Mesodermal cell (in vitro differentiated cells): ENCODE results near the gene S1PR4.
"Not testable (repeated sequence)": the region's sequence is repeated elsewhere in the genome, so short reads cannot be mapped to it uniquely, and the experiment has no call there.

Experiments
- H3K27ac ChIP-seq: 2 replicates; pipeline ENCODE4 v1.7.0; 2013; ENCODE audit warnings: mild to moderate bottlenecking, low read depth, low read length, moderate library complexity; ENCODE audit not compliant: severe bottlenecking
- H3K36me3 ChIP-seq: 2 replicates; pipeline ENCODE4 v1.7.1; 2013; ENCODE audit warnings: mild to moderate bottlenecking, low read length, moderate library complexity; ENCODE audit not compliant: control insufficient read depth, insufficient read depth
- H3K4me1 ChIP-seq: one replicate; pipeline ENCODE4 v1.7.1; 2013; ENCODE audit warnings: mild to moderate bottlenecking, low read length; ENCODE audit not compliant: insufficient read depth, control insufficient read depth, poor library complexity, severe bottlenecking
- H3K4me3 ChIP-seq: 2 replicates; pipeline ENCODE4 v1.7.0; 2013; ENCODE audit warnings: low read length, control low read depth, mild to moderate bottlenecking; ENCODE audit not compliant: insufficient read depth, poor library complexity, severe bottlenecking; ENCODE audit errors: extremely low read depth
- H3K9me3 ChIP-seq: 2 replicates; pipeline ENCODE4 v1.7.1; 2013; ENCODE audit warnings: mild to moderate bottlenecking, low read length, moderate library complexity; ENCODE audit not compliant: control insufficient read depth
- WGBS, 2 experiments: methylation state at CpG; one replicate each; pipeline ENCODE4 v1.1.5; 2013; ENCODE audit warnings: missing lambda C conversion rate in 2 of 2; ENCODE audit not compliant: insufficient coverage in 2 of 2; 5-methylcytosine and 5-hydroxymethylcytosine counted together

Gene S1PR4

GRCh38 chr19:3153286-3154230, 25.0 kb upstream of the S1PR4 start:
- Histone ChIP-seq H3K4me3 (no peak overlapping the region), H3K4me1 (peaks cover 21% of the 10 kb centered on the region), H3K27ac (no peak overlapping the region), H3K9me3 (no peaks in the 10 kb centered on the region), H3K36me3 (no peaks in the 10 kb centered on the region)
- WGBS, 2 experiments: 85 to 93% methylated on average over 3 of the region's 3 CpGs

- H3K4me1 ChIP-seq: peaks cover 18% of the 10 kb centered on the region
- not testable (repeated sequence) for H3K36me3 ChIP-seq, H3K4me3 ChIP-seq, H3K9me3 ChIP-seq
- 88 to 97% methylated on average over 3 of the region's 3 CpGs for WGBS, 2 experiments
- peak overlapping the region; percentile 90 for H3K27ac ChIP-seq
Measured at GRCh38 chr19:3154447-3154846, 24.1 kb upstream of the S1PR4 start.

- peaks cover under 1% of the 10 kb centered on the region for H3K9me3 ChIP-seq
- H3K4me3 ChIP-seq: no peak overlapping the region
- peak overlapping the region; percentile 90 for H3K27ac ChIP-seq
- no peaks in the 10 kb centered on the region for H3K36me3 ChIP-seq
- peaks cover 11% of the 10 kb centered on the region for H3K4me1 ChIP-seq
- 60 to 66% methylated on average over 18 to 19 of the region's 21 CpGs for WGBS, 2 experiments
Measured at GRCh38 chr19:3154957-3155736, 23.4 kb upstream of the S1PR4 start.

GRCh38 chr19:3157096-3157845, 21.3 kb upstream of the S1PR4 start:
- H3K4me3 ChIP-seq: no peak overlapping the region
- H3K9me3 ChIP-seq: peaks cover 5% of the 10 kb centered on the region
- 89 to 91% methylated on average over 17 to 22 of the region's 23 CpGs for WGBS, 2 experiments
- H3K27ac ChIP-seq: no peak overlapping the region
- H3K4me1 ChIP-seq: peaks cover 8% of the 10 kb centered on the region
- no peaks in the 10 kb centered on the region for H3K36me3 ChIP-seq

- WGBS, 2 experiments: 73 to 76% methylated on average over 7 of the region's 8 CpGs
- Histone ChIP-seq H3K4me1 (peaks cover 4% of the 10 kb centered on the region), H3K9me3 (peaks cover 5% of the 10 kb centered on the region), H3K4me3 (no peak overlapping the region), H3K36me3 (no peaks in the 10 kb centered on the region), H3K27ac (no peak overlapping the region)
Measured at GRCh38 chr19:3159565-3159964, 19.0 kb upstream of the S1PR4 start.

GRCh38 chr19:3160219-3160618, 18.4 kb upstream of the S1PR4 start:
- H3K4me3 ChIP-seq: no peak overlapping the region
- no peak overlapping the region for H3K27ac ChIP-seq
- no peaks in the 10 kb centered on the region for H3K4me1 ChIP-seq
- WGBS, 2 experiments: 64 to 79% methylated on average over 3 of the region's 3 CpGs
- no peaks in the 10 kb centered on the region for H3K36me3 ChIP-seq
- H3K9me3 ChIP-seq: peaks cover 5% of the 10 kb centered on the region

- Histone ChIP-seq H3K4me1 (no peaks in the 10 kb centered on the region), H3K4me3 (no peak overlapping the region), H3K27ac (no peak overlapping the region), H3K9me3 (peaks cover 5% of the 10 kb centered on the region), H3K36me3 (no peaks in the 10 kb centered on the region)
- WGBS, 2 experiments: 92 to 100% methylated on average over 1 to 2 of the region's 4 CpGs
Measured at GRCh38 chr19:3161453-3161852, 17.1 kb upstream of the S1PR4 start.

GRCh38 chr19:3162418-3163229, 15.9 kb upstream of the S1PR4 start:
- Histone ChIP-seq H3K36me3 (no peaks in the 10 kb centered on the region), H3K4me3 (no peak overlapping the region), H3K27ac (no peak overlapping the region), H3K4me1 (no peaks in the 10 kb centered on the region), H3K9me3 (peaks cover 5% of the 10 kb centered on the region)
- WGBS, 2 experiments: 76 to 78% methylated on average over 26 to 36 of the region's 38 CpGs

- 5% methylated on average over 21 to 26 of the region's 27 CpGs for WGBS, 2 experiments
- Histone ChIP-seq H3K4me1 (no peaks in the 10 kb centered on the region), H3K9me3 (peaks cover 5% of the 10 kb centered on the region), H3K4me3 (no peak overlapping the region), H3K27ac (no peak overlapping the region), H3K36me3 (no peaks in the 10 kb centered on the region)
Measured at GRCh38 chr19:3163230-3163886, 15.2 kb upstream of the S1PR4 start.
